Endodermal cell (in vitro differentiated cells): ENCODE data around the gene ZNF195. TPM values are rescaled to one million over a fixed set of nuclear protein-coding genes. Genes with fewer than 3 reads are reported as not detected.
A peak's percentile ranks its signal among the peaks of the same experiment; 100 is the strongest.
"Not testable (repeated sequence)": the region's sequence is repeated elsewhere in the genome, so short reads cannot be mapped to it uniquely, and the experiment has no call there.

ENCODE experiments used
- DNase-seq: peaks from one replicate; pipeline ENCODE4 v3.0.0-alpha.2; 2017
- H3K27ac ChIP-seq: 2 replicates; pipeline ENCODE4 v1.5.1; 2013; ENCODE audit warnings: mild to moderate bottlenecking, low read depth, low read length, moderate library complexity
- H3K27me3 ChIP-seq: 2 replicates; pipeline ENCODE4 v1.6.1; 2013; ENCODE audit warnings: mild to moderate bottlenecking, low read length, moderate library complexity; ENCODE audit not compliant: insufficient read depth, control insufficient read depth, poor library complexity, severe bottlenecking
- H3K36me3 ChIP-seq: 2 replicates; pipeline ENCODE4 v1.7.0; 2013; ENCODE audit warnings: mild to moderate bottlenecking, low read length, moderate library complexity; ENCODE audit not compliant: control insufficient read depth, insufficient read depth
- H3K4me1 ChIP-seq: one replicate; pipeline ENCODE4 v1.7.0; 2013; ENCODE audit warnings: low read length; ENCODE audit not compliant: control insufficient read depth, insufficient read depth
- H3K4me3 ChIP-seq: 2 replicates; pipeline ENCODE4 v1.5.1; 2013; ENCODE audit warnings: mild to moderate bottlenecking, low read length, moderate library complexity
- H3K9ac ChIP-seq: 2 replicates; pipeline ENCODE4 v1.6.1; 2013; ENCODE audit warnings: mild to moderate bottlenecking, low read length, moderate library complexity; ENCODE audit not compliant: poor library complexity, severe bottlenecking; ENCODE audit errors: extremely low read depth
- H3K9me3 ChIP-seq: 2 replicates; pipeline ENCODE4 v1.6.1; 2013; ENCODE audit warnings: mild to moderate bottlenecking, low read length, moderate library complexity; ENCODE audit not compliant: control insufficient read depth
- H3K27ac Mint-ChIP-seq: 2 replicates; pipeline ENCODE4 v1.8.0; 2020; ENCODE audit warnings: mixed read lengths
- H3K27me3 Mint-ChIP-seq: 2 replicates; pipeline ENCODE4 v1.8.0; 2021; ENCODE audit warnings: mild to moderate bottlenecking, mixed read lengths; ENCODE audit not compliant: insufficient read depth
- H3K36me3 Mint-ChIP-seq: 2 replicates; pipeline ENCODE4 v1.8.0; 2020; ENCODE audit warnings: low read depth, mixed read lengths
- H3K4me1 Mint-ChIP-seq: 2 replicates; pipeline ENCODE4 v1.8.0; 2020; ENCODE audit warnings: mixed read lengths
- H3K4me3 Mint-ChIP-seq: 2 replicates; pipeline ENCODE4 v1.8.0; 2020; ENCODE audit warnings: mild to moderate bottlenecking, moderate library complexity, mixed read lengths
- H3K9me3 Mint-ChIP-seq: 2 replicates; pipeline ENCODE4 v1.8.0; 2020; ENCODE audit warnings: mild to moderate bottlenecking, mixed read lengths
- WGBS, 2 experiments: methylation state at CpG; one replicate each; pipeline versions ENCODE4 v1.1.5 to v1.1.7; 2013; ENCODE audit warnings: missing lambda C conversion rate in 2 of 2, mixed read lengths in 1 of 2; ENCODE audit not compliant: insufficient coverage in 1 of 2, insufficient read length in 1 of 2; 5-methylcytosine and 5-hydroxymethylcytosine counted together
- long read RNA-seq, 4 experiments: library from polyadenylated mRNA in 2 of 4; library from RNA in 1 of 4; library from capped mRNA in 1 of 4; stranded (forward) in 3 of 4; unstranded in 1 of 4; transcript quantifications; one replicate each; pipeline ENCODE4 v2.0.0, GENCODE V29; 2020 to 2021; ENCODE audit warnings: inconsistent platforms in 1 of 4
- polyA plus RNA-seq, 2 experiments: library from polyadenylated mRNA; stranded (reverse); fragments of 50-300 nt; gene quantifications; one replicate each; pipeline ENCODE4 v1.2.3, GENCODE V29; 2013
- total RNA-seq, 2 donors: library from RNA; stranded (reverse); fragmentation: NEBNext Ultra II Directional in 1 of 2; extraction: Animal tissue kit (Norgen Biotek cat#: 25700) in 1 of 2; gene quantifications; 2 replicates in 1 of 2; 3 replicates in 1 of 2; pipeline ENCODE4 v1.2.1, GENCODE V29; 2021
- TF ChIP-seq, protein P1 (sequence below): fragments of 200-600 bp; sonication (generic); conservative IDR thresholded peaks from 2 replicates; pipeline ENCODE4 v1.5.0; 2021; ENCODE audit warnings: antibody characterized with exemption, mild to moderate bottlenecking

The ZNF195 gene
- 10 to 100 TPM; 47.2 to 65.1 TPM for total RNA-seq
- polyA plus RNA-seq (2013, experiment 1 of 2) = 45.8 TPM
- polyA plus RNA-seq (2013, experiment 2 of 2) = 41.1 TPM
- long read RNA-seq, experiment 1, transcript ZNF195-204 (4 exons, 2,970 nt) = major isoform, 9 of 24 reads
- long read RNA-seq, experiment 1, partial matches to known transcripts = 0 of 24 reads
- long read RNA-seq, experiment 1, other reads (novel, unspliced or antisense) = 11 of 24 reads
- long read RNA-seq, experiment 2, transcript ZNF195-204 (4 exons, 2,970 nt) = major isoform, 17 of 48 reads
- long read RNA-seq, experiment 2, partial matches to known transcripts = 5 of 48 reads
- long read RNA-seq, experiment 2, other reads (novel, unspliced or antisense) = 21 of 48 reads
- long read RNA-seq, experiment 3, transcript ZNF195-215 (6 exons, 2,008 nt) = minor isoform, 19 of 299 reads
- long read RNA-seq, experiment 3, transcript ZNF195-204 (4 exons, 2,970 nt) = major isoform, 98 of 299 reads
- long read RNA-seq, experiment 3, transcript ZNF195-207 (6 exons, 2,389 nt) = minor isoform, 14 of 299 reads
- long read RNA-seq, experiment 3, transcript ZNF195-201 (5 exons, 2,021 nt) = minor isoform, 25 of 299 reads
- long read RNA-seq, experiment 3, partial matches to known transcripts = 3 of 299 reads
- long read RNA-seq, experiment 3, other reads (novel, unspliced or antisense) = 128 of 299 reads
- long read RNA-seq, experiment 4, transcript ZNF195-204 (4 exons, 2,970 nt) = major isoform, 13 of 27 reads
- long read RNA-seq, experiment 4, partial matches to known transcripts = 5 of 27 reads
- long read RNA-seq, experiment 4, other reads (novel, unspliced or antisense) = 4 of 27 reads

DNA sequence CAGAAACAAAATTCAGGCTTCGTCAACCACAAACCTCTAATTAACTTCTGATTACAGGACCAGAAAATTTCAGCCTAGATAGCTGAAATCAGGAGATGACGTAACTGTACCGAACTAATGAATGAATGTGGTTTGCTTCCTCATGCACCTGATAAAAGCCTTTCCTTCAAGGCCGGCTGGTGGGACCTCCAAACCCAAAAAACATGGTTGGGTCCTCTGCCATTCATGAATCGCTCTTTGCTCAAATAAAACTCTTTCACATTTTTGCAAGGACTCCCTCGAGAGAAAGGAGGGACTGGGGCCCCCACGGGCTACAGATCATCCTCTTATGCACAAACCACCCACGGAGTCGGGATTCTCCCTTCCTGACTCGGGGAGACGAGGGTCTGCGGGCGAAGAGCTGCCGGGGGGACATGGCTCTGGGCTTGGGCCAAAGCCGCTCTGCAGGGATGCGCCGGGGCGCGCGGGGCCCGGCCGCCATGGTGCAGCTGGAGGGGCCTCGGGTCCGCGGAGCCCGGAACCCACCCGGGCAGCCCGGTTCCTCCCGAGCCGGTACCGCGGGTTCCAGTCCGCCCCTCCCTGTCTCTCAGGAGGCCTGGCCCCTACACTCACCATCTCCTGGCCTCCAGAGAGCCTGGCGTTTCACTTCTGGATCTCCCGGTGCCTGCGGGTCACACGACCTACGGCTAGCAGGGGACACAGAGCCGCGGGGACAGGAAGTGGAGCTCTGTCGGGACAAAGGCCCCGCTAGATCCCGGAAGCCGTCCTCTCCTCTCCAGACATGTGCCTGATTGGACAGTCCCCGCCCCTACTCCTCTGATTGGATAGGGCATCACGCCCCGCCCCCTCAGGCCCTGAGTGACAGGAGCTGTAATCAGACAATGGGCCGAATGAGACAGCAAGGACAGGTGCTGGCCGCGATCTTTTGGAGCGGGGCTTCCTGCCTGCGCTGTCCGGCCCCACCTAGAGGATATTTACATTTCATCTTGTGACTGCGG lies at the start of gene ZNF195:
Gene ZNF195 (minus strand): TSS at position 721 of the 998 bp plus-strand sequence. CDS start 106 bp downstream, at position 615.
- Mint-ChIP-seq H3K9me3 (peaks cover 6% of the 10 kb centered on the region), H3K27ac (peak within 1 kb of the TSS; percentile 98), H3K27me3 (no peaks in the 10 kb centered on the region), H3K4me3 (peak within 1 kb of the TSS; percentile 92), H3K36me3 (peaks cover 48% of the 10 kb centered on the region), H3K4me1 (peaks cover 47% of the 10 kb centered on the region)
- H3K4me1 ChIP-seq = peaks cover 3% of the 10 kb centered on the region
- peaks cover 42% of the 10 kb centered on the region for H3K36me3 ChIP-seq
- no peaks in the 10 kb centered on the region for H3K9me3 ChIP-seq
- 1% methylated on average over 23 to 53 of the region's 54 CpGs for WGBS, 2 experiments
- peak; percentile 100 for DNase-seq
- H3K27me3 ChIP-seq = no peaks in the 10 kb centered on the region
- peak within 1 kb of the TSS; percentile 94 for H3K27ac ChIP-seq
- TF ChIP-seq, protein P1, sequence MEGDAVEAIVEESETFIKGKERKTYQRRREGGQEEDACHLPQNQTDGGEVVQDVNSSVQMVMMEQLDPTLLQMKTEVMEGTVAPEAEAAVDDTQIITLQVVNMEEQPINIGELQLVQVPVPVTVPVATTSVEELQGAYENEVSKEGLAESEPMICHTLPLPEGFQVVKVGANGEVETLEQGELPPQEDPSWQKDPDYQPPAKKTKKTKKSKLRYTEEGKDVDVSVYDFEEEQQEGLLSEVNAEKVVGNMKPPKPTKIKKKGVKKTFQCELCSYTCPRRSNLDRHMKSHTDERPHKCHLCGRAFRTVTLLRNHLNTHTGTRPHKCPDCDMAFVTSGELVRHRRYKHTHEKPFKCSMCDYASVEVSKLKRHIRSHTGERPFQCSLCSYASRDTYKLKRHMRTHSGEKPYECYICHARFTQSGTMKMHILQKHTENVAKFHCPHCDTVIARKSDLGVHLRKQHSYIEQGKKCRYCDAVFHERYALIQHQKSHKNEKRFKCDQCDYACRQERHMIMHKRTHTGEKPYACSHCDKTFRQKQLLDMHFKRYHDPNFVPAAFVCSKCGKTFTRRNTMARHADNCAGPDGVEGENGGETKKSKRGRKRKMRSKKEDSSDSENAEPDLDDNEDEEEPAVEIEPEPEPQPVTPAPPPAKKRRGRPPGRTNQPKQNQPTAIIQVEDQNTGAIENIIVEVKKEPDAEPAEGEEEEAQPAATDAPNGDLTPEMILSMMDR = no peak
- H3K9ac ChIP-seq = peak within 1 kb of the TSS; percentile 93
- H3K4me3 ChIP-seq = peak within 1 kb of the TSS; percentile 95

DNA sequence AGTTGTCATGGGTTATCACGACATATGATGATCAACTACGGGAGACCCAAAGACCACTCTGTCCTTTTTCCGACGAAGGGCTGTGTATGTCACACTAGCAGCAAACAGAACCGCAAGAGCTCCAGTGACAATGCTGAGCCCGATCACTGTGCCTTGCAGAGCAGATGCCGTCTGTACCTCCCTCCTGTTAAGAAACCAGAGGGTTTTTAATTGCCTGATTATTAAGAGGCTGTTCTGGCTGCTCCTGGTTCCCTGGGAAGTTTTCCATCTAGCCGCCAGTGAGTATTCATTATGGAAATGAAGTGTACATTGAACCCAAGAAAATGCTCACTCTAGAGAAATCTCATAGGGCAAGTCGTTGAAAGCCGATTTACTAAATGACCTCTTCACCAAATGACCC lies 49.1 kb upstream of the ZNF195 start:
- not testable (repeated sequence) for H3K4me3 Mint-ChIP-seq, H3K9me3 Mint-ChIP-seq, H3K4me3 ChIP-seq, H3K36me3 ChIP-seq, H3K9me3 ChIP-seq, H3K27ac Mint-ChIP-seq, H3K36me3 Mint-ChIP-seq, H3K27ac ChIP-seq, H3K9ac ChIP-seq, DNase-seq, H3K27me3 ChIP-seq, H3K4me1 ChIP-seq
- 94% methylated on average over 7 to 8 of the region's 10 CpGs for WGBS, 2 experiments
- Mint-ChIP-seq H3K27me3 (peaks cover 10% of the 10 kb centered on the region), H3K4me1 (peaks cover 20% of the 10 kb centered on the region)

DNA sequence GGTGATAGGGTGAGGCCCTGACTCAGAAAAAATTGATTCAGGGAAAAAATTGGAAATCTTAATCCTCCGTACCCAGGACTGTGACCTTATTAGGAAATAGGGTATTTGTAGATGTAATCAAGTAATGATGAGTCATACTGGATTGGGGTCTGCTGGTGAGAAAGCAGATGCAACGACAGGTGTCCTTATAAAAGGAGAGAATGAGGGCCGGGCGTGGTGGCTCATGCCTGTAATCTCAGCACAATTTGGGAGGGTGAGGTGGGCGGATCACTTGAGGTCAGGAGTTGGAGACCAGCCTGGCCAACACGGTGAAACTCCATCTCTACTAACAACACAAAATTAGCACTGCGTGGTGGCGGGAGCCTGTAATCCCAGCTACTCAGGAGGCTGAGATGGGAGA lies 47.6 kb upstream of the ZNF195 start:
- H3K27ac Mint-ChIP-seq, H3K4me3 ChIP-seq, H3K9ac ChIP-seq, H3K9me3 ChIP-seq, H3K27ac ChIP-seq, H3K27me3 ChIP-seq, H3K9me3 Mint-ChIP-seq, H3K4me1 ChIP-seq, H3K36me3 ChIP-seq, H3K4me3 Mint-ChIP-seq, DNase-seq, H3K36me3 Mint-ChIP-seq: not testable (repeated sequence)
- H3K4me1 Mint-ChIP-seq = peaks cover 22% of the 10 kb centered on the region
- WGBS, 2 experiments = 94 to 96% methylated on average over 3 to 8 of the region's 8 CpGs
- peaks cover 10% of the 10 kb centered on the region for H3K27me3 Mint-ChIP-seq

DNA sequence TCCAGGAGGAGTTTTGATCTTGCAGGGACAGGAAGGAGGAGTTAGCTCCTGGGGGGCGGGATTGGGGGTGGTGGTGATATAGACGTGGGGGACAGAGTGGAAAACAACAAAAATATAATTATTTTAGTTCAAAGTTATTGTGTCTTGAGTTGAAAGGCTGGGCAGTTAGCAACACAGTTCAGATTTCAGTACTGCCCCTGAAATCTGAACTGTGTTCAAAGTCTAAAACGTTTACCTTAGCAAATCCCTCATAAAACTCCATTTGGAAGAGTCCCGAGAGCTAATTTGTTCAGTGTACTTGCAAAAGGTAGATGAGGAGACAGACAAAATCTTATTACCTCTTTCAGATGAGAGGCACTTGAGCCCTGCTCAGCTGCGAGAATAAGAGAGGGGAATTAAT lies 45.0 kb upstream of the ZNF195 start:
- not testable (repeated sequence) for H3K9ac ChIP-seq, H3K27me3 ChIP-seq, H3K27ac ChIP-seq, H3K9me3 ChIP-seq, H3K9me3 Mint-ChIP-seq, DNase-seq, H3K36me3 ChIP-seq, H3K36me3 Mint-ChIP-seq, H3K27ac Mint-ChIP-seq, H3K4me1 ChIP-seq
- peak overlapping the region; percentile 76 for H3K4me3 Mint-ChIP-seq
- H3K4me1 Mint-ChIP-seq = peaks cover 15% of the 10 kb centered on the region
- 60 to 100% methylated on average over 1 to 2 of the region's 5 CpGs for WGBS, 2 experiments
- peaks cover 10% of the 10 kb centered on the region for H3K27me3 Mint-ChIP-seq
- H3K4me3 ChIP-seq = peak overlapping the region; percentile 76

DNA sequence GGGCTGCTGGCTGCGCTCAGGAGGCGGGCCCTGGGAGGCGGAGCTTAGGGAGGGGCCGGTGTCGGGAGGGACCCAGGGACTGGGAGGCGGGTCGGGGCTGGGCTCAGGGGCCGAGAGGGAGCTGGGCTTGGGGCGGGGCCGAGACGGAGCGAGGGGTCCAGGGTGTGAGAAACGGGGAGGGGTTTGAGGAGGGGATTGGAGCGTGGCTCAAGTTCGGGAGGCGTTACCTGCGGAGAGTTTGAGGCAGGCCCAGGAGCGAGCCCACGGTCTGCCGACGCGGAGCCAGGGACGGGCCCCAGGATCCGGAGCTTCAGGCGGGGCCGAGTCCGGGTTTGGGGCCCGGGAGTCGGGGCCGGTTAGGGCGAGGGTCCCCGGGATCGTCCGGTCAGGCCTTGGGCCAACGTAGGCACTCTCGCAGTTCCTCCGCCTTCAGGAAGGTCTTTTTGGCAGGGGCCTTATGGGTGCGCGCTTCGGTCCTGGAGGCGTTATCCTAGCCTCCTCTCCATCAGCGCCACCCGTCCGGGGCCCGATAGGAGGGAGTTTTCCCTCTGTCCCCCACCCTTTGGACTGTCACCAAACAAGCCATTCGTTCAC lies 44.3 kb upstream of the ZNF195 start:
- Mint-ChIP-seq H3K27me3 (peaks cover 10% of the 10 kb centered on the region), H3K4me3 (peak overlapping the region; percentile 76), H3K4me1 (peaks cover 12% of the 10 kb centered on the region)
- not testable (repeated sequence) for H3K4me1 ChIP-seq, H3K27me3 ChIP-seq, H3K9me3 Mint-ChIP-seq, DNase-seq, H3K9ac ChIP-seq, H3K36me3 Mint-ChIP-seq, H3K27ac Mint-ChIP-seq, H3K27ac ChIP-seq, H3K9me3 ChIP-seq, H3K36me3 ChIP-seq
- WGBS, 2 experiments = 0 to 1% methylated on average over 13 to 44 of the region's 46 CpGs
- peak overlapping the region; percentile 76 for H3K4me3 ChIP-seq
